Retina (tissue), 1 donor: Measurements from ENCODE around the gene MEPE.
"Not testable (repeated sequence)": the region's sequence is repeated elsewhere in the genome, so short reads cannot be mapped to it uniquely, and the experiment has no call there.

ENCODE experiments used
- DNase-seq: peaks from one replicate; pipeline ENCODE4 v3.0.0-alpha.2; 2016

The MEPE gene

GRCh38 chr4:87890753-87891152, 58.0 kb downstream of the MEPE start:
- not testable (repeated sequence) for DNase-seq

GRCh38 chr4:87895964-87896621, 63.3 kb downstream of the MEPE start:
- DNase-seq: no peak
